ENCODE measurements around the gene SORBS1. TPM values are rescaled to one million over a fixed set of nuclear protein-coding genes. Genes with fewer than 3 reads are reported as not detected.

The SORBS1 gene
- total RNA-seq, 1 donor from 2014 or later, result 416 TPM

DNA sequence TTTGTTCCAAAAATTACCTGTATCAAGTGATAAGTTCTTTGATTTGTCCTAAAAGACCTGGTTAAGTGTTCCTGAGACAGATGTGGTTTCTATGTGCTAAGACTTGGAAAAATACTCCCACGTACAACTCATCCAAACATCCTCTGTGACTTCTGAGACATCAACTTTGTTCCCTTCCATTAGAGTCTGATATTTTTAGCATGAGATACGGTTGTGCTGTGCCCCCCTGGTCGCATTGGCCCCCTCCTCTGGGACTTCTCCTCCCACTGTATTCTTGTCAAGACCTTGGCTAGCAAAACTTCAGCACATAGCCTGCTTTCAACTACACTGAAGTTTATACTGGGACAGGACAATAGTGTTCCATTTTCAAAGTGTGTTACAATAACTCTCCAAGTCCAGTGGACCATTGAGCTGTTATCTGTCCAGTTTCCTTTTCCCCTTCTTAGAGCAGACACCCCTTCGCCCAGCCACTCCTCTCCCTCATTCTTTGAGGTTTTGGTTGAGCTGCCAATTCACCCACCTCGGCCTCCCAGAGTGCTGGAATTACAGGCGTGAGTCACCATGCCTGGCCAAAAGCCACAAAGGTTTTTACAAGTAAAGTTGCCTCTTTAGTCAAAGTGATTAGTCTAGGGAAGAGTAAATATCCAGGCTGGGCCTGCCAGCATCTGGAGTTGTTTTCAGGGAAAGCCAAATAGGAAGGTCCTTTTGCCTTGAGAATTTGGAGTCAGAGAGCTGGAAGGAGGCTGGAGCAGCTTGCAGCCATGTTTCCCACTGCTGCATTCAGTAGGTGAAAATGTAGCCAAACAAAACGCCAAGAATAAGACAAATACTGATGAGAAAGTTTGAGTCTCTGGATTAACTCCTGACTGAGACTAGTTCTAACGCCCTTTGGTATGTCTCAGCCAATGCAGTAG is 252.5 kb downstream of the SORBS1 start:
- DNase-seq (ENCODE audit: low spot score in 2 of 2), result peak in 1 of 2 donors; percentile 97
- Histone ChIP-seq H3K27me3 (no peaks in the 10 kb centered on the region), H3K27ac (peak overlapping the region; percentile 68 to 80), H3K36me3 (peaks cover 11 to 13% of the 10 kb centered on the region in 2 donors), H3K4me3 (no peak overlapping the region), H3K9me3 (no peaks in the 10 kb centered on the region), H3K4me1 (peaks cover 16 to 46% of the 10 kb centered on the region in 2 donors)
- intact Hi-C loops (cut with DNase I), result loop anchor here (5.0 kb wide), 1 partner anchor 61 kb away; no protein-coding TSS in a partner anchor
- TF ChIP-seq CTCF (IDR thresholded peaks at IDR 0.05), result no peak

- H3K27ac ChIP-seq, result peak overlapping the region in 1 of 2 donors; percentile 35
- no peaks in the 10 kb centered on the region for H3K9me3 ChIP-seq
- H3K36me3 ChIP-seq, result peaks cover 0 to 8% of the 10 kb centered on the region in 2 donors
- H3K4me1 ChIP-seq, result peaks cover 9 to 29% of the 10 kb centered on the region in 2 donors
- TF ChIP-seq CTCF (IDR thresholded peaks at IDR 0.05), result no peak
- H3K4me3 ChIP-seq, result no peak overlapping the region
- no peak for DNase-seq (ENCODE audit: low spot score in 2 of 2)
- intact Hi-C loops (cut with DNase I), result loop anchor here (2.0 to 5.0 kb wide), 2 partner anchors 16 to 60 kb away; partner anchors contain the start of gene PDLIM1
- H3K27me3 ChIP-seq, result no peaks in the 10 kb centered on the region
Measured at GRCh38 chr10:95306851-95307250, 254.3 kb downstream of the SORBS1 start.

GRCh38 chr10:95306318-95306650 is 254.9 kb downstream of the SORBS1 start:
- DNase-seq (ENCODE audit: low spot score in 2 of 2), result no peak

GRCh38 chr10:95305606-95306317 is 255.4 kb downstream of the SORBS1 start:
- no peaks in the 10 kb centered on the region for H3K9me3 ChIP-seq
- no peaks in the 10 kb centered on the region for H3K36me3 ChIP-seq
- no peak for TF ChIP-seq CTCF (IDR thresholded peaks at IDR 0.05)
- no peak overlapping the region for H3K4me3 ChIP-seq
- H3K4me1 ChIP-seq, result peaks cover 7 to 19% of the 10 kb centered on the region in 2 donors
- intact Hi-C loops (cut with DNase I), result loop anchor here (2.0 to 5.0 kb wide), 2 partner anchors 15 to 58 kb away; partner anchors contain the start of gene PDLIM1
- H3K27ac ChIP-seq, result peak overlapping the region in 1 of 2 donors; percentile 25
- no peaks in the 10 kb centered on the region for H3K27me3 ChIP-seq
- no peak for DNase-seq (ENCODE audit: low spot score in 2 of 2)

More at GRCh38 chr10:95306318-95306650, 254.9 kb downstream of the SORBS1 start:
- intact Hi-C loops (cut with DNase I), result loop anchor here (2.0 to 5.0 kb wide), 2 partner anchors 15 to 59 kb away; partner anchors contain the start of gene PDLIM1
- H3K4me1 ChIP-seq, result peaks cover 9 to 24% of the 10 kb centered on the region in 2 donors
- no peaks in the 10 kb centered on the region for H3K9me3 ChIP-seq
- peaks cover 0 to 4% of the 10 kb centered on the region in 2 donors for H3K36me3 ChIP-seq
- no peaks in the 10 kb centered on the region for H3K27me3 ChIP-seq
- H3K27ac ChIP-seq, result no peak overlapping the region
- no peak for TF ChIP-seq CTCF (IDR thresholded peaks at IDR 0.05)
- no peak overlapping the region for H3K4me3 ChIP-seq

GRCh38 chr10:95304976-95305375 is 256.2 kb downstream of the SORBS1 start:
- no peak overlapping the region for H3K27ac ChIP-seq
- TF ChIP-seq CTCF (IDR thresholded peaks at IDR 0.05), result no peak
- H3K27me3 ChIP-seq, result no peaks in the 10 kb centered on the region
- H3K9me3 ChIP-seq, result no peaks in the 10 kb centered on the region
- no peaks in the 10 kb centered on the region for H3K36me3 ChIP-seq
- no peak overlapping the region for H3K4me3 ChIP-seq
- no peak for DNase-seq (ENCODE audit: low spot score in 2 of 2)
- peaks cover 4 to 14% of the 10 kb centered on the region in 2 donors for H3K4me1 ChIP-seq
- intact Hi-C loops (cut with DNase I), result loop anchor here (5.0 kb wide), 1 partner anchor 58 kb away; no protein-coding TSS in a partner anchor

Data from ascending aorta (tissue), 2 donors.